ENCODE measurements around the gene OAS3. TPM values are rescaled to one million over a fixed set of nuclear protein-coding genes. Genes with fewer than 3 reads are reported as not detected.
"Not testable (repeated sequence)": the region's sequence is repeated elsewhere in the genome, so short reads cannot be mapped to it uniquely, and the experiment has no call there.

The OAS3 gene
- total and polyA plus RNA-seq, 10 donors = 5.0 to 54.5 (median 28.8) TPM

GRCh38 chr12:112908548-112908947 is 29.7 kb upstream of the OAS3 start:
- Histone ChIP-seq H3K27ac (peak overlapping the region; percentile 15 to 94 (median 86)), H3K27me3 (replicated peaks in 1 of 7) (no peaks in the 10 kb centered on the region), H3K9me3 (peaks cover 3 to 19% (median 16%) of the 10 kb centered on the region in 8 donors), H3K36me3 (peaks cover 0 to 52% (median 15%) of the 10 kb centered on the region in 6 donors), H3K4me3 (peak overlapping the region in 7 of 8 donors; percentile 51 to 74 (median 58)), H3K4me1 (peaks cover 33 to 78% (median 68%) of the 10 kb centered on the region in 6 donors)
- intact Hi-C loops (cut with DNase I; ENCODE audit: low total_unique reads) = loop anchor here (5.0 kb wide), 1 partner anchor 69 kb away; the partner anchor contains the start of gene OAS2
- WGBS, 5 donors = 56 to 74% (median 60%) methylated on average over 12 of the region's 12 CpGs
- DNase-seq = no peak
- TF ChIP-seq POLR2A (IDR thresholded peaks at IDR 0.05) = no peak
- no peak for TF ChIP-seq CTCF (IDR thresholded peaks at IDR 0.05 in 8 of 11, conservative IDR thresholded peaks at IDR 0.05 in 3 of 11)
- peak in 1 of 3 donors; percentile 28 for TF ChIP-seq POLR2AphosphoS5 (IDR thresholded peaks at IDR 0.05)

GRCh38 chr12:112909693-112910092 is 28.6 kb upstream of the OAS3 start:
- peak overlapping the region in 1 of 8 donors; percentile 74 for H3K4me3 ChIP-seq
- H3K27me3 ChIP-seq (replicated peaks in 1 of 7) = no peaks in the 10 kb centered on the region
- DNase-seq = no peak
- peaks cover 33 to 67% (median 61%) of the 10 kb centered on the region in 6 donors for H3K4me1 ChIP-seq
- TF ChIP-seq POLR2AphosphoS5 (IDR thresholded peaks at IDR 0.05) (no peak), POLR2A (IDR thresholded peaks at IDR 0.05) (no peak), CTCF (IDR thresholded peaks at IDR 0.05 in 8 of 11, conservative IDR thresholded peaks at IDR 0.05 in 3 of 11) (no peak)
- peaks cover 0 to 62% (median 15%) of the 10 kb centered on the region in 6 donors for H3K36me3 ChIP-seq
- peaks cover 3 to 26% (median 25%) of the 10 kb centered on the region in 8 donors for H3K9me3 ChIP-seq
- 95 to 99% (median 98%) methylated on average over 4 of the region's 4 CpGs for WGBS, 5 donors
- intact Hi-C loops (cut with DNase I; ENCODE audit: low total_unique reads) = loop anchor here (5.0 kb wide), 1 partner anchor 68 kb away; the partner anchor contains the start of gene OAS2
- peak overlapping the region in 5 of 8 donors; percentile 83 to 94 (median 90) for H3K27ac ChIP-seq

GRCh38 chr12:112913038-112913688 is 25.1 kb upstream of the OAS3 start:
- no peak for DNase-seq
- TF ChIP-seq POLR2AphosphoS5 (IDR thresholded peaks at IDR 0.05) (no peak), CTCF (IDR thresholded peaks at IDR 0.05 in 8 of 11, conservative IDR thresholded peaks at IDR 0.05 in 3 of 11) (no peak), POLR2A (IDR thresholded peaks at IDR 0.05) (no peak)
- Histone ChIP-seq H3K36me3 (peaks cover 5 to 84% (median 31%) of the 10 kb centered on the region in 6 donors), H3K9me3 (peaks cover 3 to 26% (median 25%) of the 10 kb centered on the region in 8 donors), H3K27ac (no peak overlapping the region), H3K4me3 (no peak overlapping the region), H3K27me3 (replicated peaks in 1 of 7) (no peaks in the 10 kb centered on the region), H3K4me1 (peaks cover 12 to 37% (median 27%) of the 10 kb centered on the region in 6 donors)
- WGBS, 5 donors = 93 to 100% (median 94%) methylated on average over 1 of the region's 1 CpG
- intact Hi-C loops (cut with DNase I; ENCODE audit: low total_unique reads) = no loop called here

- peaks cover 10 to 29% (median 20%) of the 10 kb centered on the region in 6 donors for H3K4me1 ChIP-seq
- WGBS, 5 donors = 92 to 100% (median 100%) methylated on average over 2 of the region's 2 CpGs
- H3K9me3 ChIP-seq = peaks cover 3 to 26% (median 25%) of the 10 kb centered on the region in 8 donors
- H3K27me3 ChIP-seq (replicated peaks in 1 of 7); H3K4me3 ChIP-seq; DNase-seq; intact Hi-C loops (cut with DNase I; ENCODE audit: low total_unique reads); H3K27ac ChIP-seq: not testable (repeated sequence)
- peaks cover 5 to 91% (median 38%) of the 10 kb centered on the region in 6 donors for H3K36me3 ChIP-seq
These were observed 24.4 kb upstream of the OAS3 start for GRCh38 chr12:112913888-112914287.

Data from spleen (tissue), 11 donors.